HuH-7.5 (cell line): ENCODE measurements around the gene EEF1G.
"Not testable (repeated sequence)": the region's sequence is repeated elsewhere in the genome, so short reads cannot be mapped to it uniquely, and the experiment has no call there.

Source experiments
- DNase-seq: peaks from one replicate; pipeline ENCODE4 v3.0.0; 2011; ENCODE audit warnings: low spot score

The EEF1G gene

DNA sequence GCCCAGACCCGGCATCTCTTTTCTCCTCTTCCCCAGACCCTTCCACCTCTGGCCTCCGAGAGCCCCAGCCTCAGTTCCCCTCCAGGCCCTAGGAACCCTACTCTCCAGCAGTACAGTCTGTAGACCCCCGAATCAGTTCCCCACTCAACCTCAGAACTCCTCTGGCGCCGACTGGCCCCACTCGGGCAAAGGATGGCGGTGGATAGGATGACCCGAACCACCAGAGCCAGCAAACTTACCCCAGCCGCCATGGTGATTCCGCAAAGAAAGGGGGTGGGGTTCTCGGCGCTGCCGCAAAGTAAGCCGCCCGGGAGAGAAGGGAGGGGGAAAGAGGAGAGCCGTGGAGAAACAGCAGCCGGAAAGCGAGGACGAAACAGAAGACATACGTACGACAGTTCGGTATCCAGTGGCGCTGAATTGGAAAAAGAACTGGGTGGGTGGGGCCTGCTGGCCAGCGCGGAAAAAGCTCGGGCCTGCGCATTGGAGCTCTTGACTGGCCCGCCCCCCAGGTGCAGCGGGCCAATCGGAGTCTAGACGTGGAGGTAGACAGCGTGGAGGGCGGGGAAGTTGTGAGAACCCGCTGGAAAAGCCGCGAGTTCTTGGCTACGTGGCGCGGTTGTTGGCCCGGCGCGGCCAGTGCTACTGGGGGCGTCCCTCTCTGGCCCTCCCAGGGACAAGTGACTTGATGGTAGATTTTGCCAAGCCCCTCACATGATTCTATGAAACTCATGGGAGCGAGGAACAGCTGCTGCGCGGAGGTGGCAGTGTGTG lies at the start of gene EEF1G:
EEF1G (minus strand) TSS at position 300 of the 771 bp plus-strand sequence; CDS start at position 251, 49 bp downstream.
- peak; percentile 96 for DNase-seq

GRCh38 chr11:62622476-62623089 lies 48.9 kb upstream of the EEF1G start:
- no peak for DNase-seq

GRCh38 chr11:62621567-62622470 lies 48.1 kb upstream of the EEF1G start, which contains the start of gene B3GAT3:
Gene B3GAT3, minus strand, starts transcription at chr11:62621986. Its CDS starts 39 bp downstream, at chr11:62621947.
- peak; percentile 99 for DNase-seq

- DNase-seq = no peak
Measured at GRCh38 chr11:62621027-62621566, 47.4 kb upstream of the EEF1G start.

DNA sequence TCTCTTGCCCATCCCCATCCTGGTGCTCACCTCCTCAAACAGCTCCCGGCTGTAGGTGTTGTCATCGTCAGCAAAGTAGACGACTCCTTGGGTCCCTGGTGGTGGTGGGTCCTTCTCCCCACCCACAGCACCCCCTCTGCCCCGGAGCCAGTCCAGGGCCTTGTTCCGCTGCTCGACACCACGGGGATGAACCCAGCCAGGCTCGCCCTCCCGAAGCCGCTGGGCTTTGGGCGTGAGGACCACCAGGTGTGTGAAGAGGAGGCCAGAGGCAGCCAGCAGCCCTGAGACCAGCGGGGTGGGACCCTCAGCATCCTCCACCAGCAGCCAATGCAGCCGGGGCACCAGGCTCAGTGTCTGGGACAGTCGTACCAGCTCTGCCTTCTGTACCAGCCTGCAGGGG lies 43.3 kb upstream of the EEF1G start:
- DNase-seq = not testable (repeated sequence)

DNA sequence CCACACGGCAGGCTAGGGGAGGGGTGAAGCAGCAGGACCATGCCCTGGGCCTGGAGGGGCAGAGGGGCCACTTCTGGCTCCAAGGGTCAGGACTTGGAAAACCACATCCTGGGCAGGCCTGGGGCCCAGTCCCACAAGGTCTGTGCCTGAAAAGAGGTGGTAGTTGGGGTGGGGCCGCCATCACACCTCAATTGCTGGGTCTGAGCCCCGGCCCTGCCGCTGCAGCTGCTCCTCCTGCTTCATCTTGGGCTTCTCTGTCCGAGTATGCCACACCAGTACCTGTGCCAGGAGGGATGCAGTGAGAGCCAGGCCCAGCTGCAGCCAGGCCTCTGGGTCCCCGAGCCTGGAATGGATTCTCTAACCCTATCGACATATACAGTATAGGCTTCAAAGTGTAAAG lies 41.8 kb upstream of the EEF1G start:
- no peak for DNase-seq

- DNase-seq = no peak
Measured at GRCh38 chr11:62614275-62614674, 40.6 kb upstream of the EEF1G start.

GRCh38 chr11:62613291-62613778 lies 39.6 kb upstream of the EEF1G start:
- no peak for DNase-seq

DNA sequence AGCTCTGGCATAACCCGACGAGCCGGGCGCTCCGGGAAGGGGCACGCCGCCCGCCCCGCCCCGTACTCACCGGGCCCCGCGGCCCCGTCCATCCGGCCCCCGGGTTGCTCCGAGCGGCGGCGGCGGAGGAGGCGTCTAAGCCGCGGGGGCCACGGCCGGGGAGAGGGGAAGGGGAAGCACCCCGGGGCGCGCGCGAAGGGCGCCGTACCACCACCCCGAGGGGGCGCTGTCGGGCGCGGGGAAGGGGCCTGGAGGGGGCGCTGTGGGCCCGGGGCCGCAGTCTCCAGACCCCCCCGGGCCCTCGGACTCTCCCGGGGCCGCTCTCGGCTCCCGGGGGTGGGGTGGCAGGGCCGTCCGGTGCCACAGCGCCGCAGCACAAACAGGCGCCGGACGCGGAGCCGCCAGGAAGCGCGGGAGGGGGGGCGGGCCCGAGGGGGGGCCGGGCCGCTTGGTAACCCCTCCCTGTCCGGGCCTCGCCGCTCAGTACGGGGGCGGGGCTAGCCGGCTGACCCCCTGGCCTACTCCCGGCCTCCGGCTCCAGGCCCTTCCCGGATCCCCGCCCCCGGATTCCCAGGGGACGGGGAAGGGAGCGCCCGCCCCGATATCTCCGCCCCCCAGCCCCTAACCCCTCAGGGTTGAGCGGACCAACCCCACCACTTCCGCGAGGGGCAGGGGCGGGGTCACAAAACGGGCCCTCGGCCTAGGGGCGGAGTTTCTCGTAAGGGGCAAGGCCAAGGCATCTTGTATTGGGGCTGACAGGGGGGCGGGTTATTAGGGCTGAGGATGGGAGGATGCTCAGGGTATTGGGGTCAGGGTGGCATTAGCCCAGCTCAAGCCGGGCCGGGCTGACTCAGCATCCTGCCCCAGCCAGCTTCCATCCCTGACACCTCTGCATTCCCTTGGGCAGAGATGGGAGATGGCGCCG lies 38.9 kb upstream of the EEF1G start, which contains the start of the genes EML3 and ROM1:
EML3 (minus strand) TSS at position 410 of the 925 bp plus-strand sequence; CDS start at position 92, 318 bp downstream.
ROM1 (plus strand) TSS at position 892 of the 925 bp plus-strand sequence; CDS start at position 917, 25 bp downstream.
- DNase-seq = peak; percentile 92

GRCh38 chr11:62611705-62612365 lies 38.1 kb upstream of the EEF1G start:
- DNase-seq = peak; percentile 54

- DNase-seq = no peak
Measured at GRCh38 chr11:62610814-62611704, 37.4 kb upstream of the EEF1G start.

- DNase-seq = no peak
Measured at GRCh38 chr11:62610403-62610802, 36.7 kb upstream of the EEF1G start.

GRCh38 chr11:62608776-62609175 lies 35.1 kb upstream of the EEF1G start:
- DNase-seq = no peak

DNA sequence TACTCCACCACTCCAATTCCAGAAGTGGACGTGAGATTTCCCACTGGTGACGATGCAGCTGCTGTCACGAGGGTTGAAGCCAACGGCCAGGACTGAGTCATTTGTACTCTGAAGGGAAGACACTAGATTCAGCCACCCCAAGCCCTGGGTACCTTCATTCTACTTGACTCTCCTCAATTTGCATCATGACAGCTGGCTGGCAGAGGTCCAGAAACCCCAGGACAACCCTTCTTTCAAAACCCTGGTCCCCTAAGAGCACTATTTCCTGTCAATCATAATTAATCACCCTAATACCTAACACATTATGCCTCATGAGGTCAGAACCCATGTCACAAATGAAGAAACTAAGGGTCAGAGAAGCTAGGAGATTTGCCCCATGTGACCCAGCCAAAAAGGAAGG lies 34.0 kb upstream of the EEF1G start:
- no peak for DNase-seq

DNA sequence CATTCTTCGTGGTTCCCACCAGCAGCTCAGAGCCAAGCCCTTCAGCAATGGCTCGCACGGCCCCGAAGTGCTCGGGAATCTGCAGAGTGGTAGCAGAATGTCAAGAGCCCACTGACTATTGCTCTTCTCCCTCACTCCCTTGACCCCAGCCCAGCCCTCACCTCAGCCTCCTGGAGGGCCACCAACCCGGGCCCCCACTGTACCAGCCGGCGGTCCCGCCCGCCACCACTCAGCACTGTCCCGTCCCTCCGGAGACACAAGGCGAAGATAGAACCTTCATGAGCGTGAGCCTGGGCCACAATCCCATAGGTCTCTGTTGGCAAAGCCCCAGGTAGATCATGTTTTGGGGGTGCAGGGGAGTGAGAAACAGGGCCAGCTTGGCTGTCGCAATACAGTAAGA lies 32.2 kb upstream of the EEF1G start:
- no peak for DNase-seq

DNA sequence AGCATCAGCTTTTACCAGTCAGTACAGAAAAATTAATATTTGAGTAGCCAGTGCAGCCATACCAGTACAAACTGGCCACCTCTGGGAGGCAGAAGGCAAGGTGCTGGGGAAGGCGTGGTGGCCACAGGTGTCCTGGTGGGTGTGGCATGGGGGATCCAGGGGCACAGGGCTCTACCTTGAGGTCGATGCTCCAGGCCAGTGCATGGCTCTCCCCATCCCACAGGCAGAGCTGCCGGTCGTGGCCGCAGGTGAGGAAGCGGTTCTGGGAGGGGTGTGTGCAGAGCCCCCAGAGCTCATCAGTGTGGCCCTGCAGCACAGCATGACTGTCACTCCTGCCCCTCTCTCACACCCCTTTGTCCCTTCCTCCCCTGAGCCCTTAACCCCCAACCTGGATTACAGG lies 31.8 kb upstream of the EEF1G start:
- DNase-seq = no peak

GRCh38 chr11:62604460-62605120 lies 30.9 kb upstream of the EEF1G start:
- no peak for DNase-seq

GRCh38 chr11:62603776-62604299 lies 30.1 kb upstream of the EEF1G start:
- no peak for DNase-seq
